Measurements from ENCODE around the gene OSBPL10.

GRCh38 chr3:32009957-32010356 lies 28.9 kb upstream of the OSBPL10 start:
- TF ChIP-seq CTCF (IDR thresholded peaks at IDR 0.05) (no peak), POLR2A (IDR thresholded peaks at IDR 0.05) (no peak)
